Daoy (cell line): ENCODE data around the gene SIVA1. TPM values are rescaled to one million over a fixed set of nuclear protein-coding genes. Genes with fewer than 3 reads are reported as not detected.

ENCODE experiments used
- DNase-seq: peaks from one replicate; pipeline ENCODE4 v3.0.0-alpha.2; 2015; ENCODE audit warnings: low read depth
- total RNA-seq: library from RNA; depleted of rRNA; stranded (reverse); fragments of >200 nt; shearing (Covaris generic); gene quantifications from 2 replicates; pipeline ENCODE4 v1.2.3, GENCODE V29; 2014

Gene SIVA1
- total RNA-seq, 1 experiment from 2014 or later: 525 TPM

GRCh38 chr14:104797115-104798044 lies 44.4 kb downstream of the SIVA1 start:
- DNase-seq: no peak

DNA sequence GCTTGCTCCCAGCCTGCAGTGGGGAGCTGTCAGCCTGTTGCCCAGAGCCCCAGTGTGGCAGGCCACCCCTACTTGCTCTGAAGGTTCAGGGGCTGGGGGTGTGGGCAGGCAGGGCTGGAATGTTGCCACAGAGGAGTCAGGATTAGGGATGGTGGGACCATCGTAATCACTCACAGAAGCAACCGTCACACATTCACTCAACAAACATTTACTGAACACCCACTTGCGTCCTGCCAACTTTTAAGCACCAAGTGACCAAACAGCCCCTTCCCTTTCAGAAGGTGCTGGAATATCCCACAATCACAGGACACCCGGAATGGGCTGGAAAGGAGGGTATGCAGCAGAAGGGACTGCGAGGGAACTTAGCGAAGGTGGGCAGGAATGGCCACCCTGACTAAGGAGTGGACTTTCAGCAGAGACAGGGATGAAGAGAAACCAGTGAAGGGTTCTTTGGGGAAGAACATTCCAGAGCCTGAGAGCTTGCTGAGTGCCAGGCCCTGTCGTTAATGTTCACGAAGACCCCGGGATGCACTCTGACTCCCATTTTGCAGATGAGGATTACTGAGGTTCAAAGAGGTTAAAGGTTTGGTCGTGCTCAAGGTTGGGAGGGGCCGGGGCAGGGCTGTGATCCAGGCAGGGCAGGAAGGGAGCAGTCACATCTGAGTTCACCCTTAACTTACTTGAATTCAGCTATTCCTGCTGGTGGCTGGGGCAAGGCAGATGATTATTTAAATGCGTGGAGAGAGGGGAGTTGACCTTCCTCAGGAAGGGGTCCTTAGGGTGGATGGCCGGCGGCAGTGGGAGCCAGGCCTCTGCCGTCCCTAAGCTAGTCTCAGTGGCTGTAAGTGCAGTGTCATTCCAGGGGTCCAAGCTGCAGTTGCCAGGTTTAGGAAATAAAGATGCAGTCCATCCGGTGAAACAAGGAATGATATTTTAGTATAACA lies 45.6 kb downstream of the SIVA1 start:
- DNase-seq: no peak

GRCh38 chr14:104799244-104800014 lies 46.5 kb downstream of the SIVA1 start:
- DNase-seq: peak; percentile 38

DNA sequence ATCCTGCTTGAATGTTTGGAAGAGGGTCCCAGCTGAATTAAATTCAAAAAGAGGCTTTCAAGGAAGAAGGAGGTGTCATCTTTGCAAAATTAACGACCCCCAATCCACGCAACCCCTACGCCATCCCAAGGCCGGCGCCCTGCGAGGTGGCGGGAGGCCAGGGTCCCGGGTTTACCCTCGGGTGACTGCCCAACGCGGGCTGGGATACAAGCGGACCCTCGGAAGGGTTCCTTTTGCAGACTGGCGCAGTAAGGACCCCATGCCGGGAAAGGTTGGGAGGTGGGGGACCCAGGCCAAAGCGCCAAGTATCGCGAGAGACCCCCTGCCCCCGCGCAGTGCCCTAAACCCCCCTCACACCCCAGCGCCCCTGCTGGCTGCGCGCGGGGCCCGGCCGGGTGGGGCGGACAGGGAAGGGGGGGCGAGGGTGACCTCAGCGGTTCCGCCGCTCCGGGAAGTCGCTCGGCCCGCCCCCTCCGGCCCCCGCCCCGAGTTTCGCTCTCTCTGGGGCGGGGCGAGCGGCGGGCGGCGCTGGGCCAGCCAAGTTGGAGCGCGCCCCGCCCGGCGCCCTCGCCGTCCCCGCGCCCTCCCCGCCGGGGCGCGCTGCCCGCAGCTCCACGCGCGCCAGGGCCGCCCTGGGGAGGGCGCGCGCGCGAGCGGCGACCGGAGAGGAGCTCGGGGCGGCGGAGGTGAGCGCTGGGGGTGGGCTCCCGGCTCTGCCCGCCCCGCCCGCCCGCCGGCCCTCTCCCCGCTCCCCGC lies 47.2 kb downstream of the SIVA1 start:
- DNase-seq: peak; percentile 81

- peak; percentile 62 for DNase-seq
Observed at GRCh38 chr14:104800771-104801519, 48.0 kb downstream of the SIVA1 start, which contains the start of gene ZBTB42. TSS of gene ZBTB42 (plus strand) at chr14:104801101. CDS start at chr14:104801198, 97 bp downstream.

- no peak for DNase-seq
Observed at GRCh38 chr14:104801520-104802393, 48.8 kb downstream of the SIVA1 start.

DNA sequence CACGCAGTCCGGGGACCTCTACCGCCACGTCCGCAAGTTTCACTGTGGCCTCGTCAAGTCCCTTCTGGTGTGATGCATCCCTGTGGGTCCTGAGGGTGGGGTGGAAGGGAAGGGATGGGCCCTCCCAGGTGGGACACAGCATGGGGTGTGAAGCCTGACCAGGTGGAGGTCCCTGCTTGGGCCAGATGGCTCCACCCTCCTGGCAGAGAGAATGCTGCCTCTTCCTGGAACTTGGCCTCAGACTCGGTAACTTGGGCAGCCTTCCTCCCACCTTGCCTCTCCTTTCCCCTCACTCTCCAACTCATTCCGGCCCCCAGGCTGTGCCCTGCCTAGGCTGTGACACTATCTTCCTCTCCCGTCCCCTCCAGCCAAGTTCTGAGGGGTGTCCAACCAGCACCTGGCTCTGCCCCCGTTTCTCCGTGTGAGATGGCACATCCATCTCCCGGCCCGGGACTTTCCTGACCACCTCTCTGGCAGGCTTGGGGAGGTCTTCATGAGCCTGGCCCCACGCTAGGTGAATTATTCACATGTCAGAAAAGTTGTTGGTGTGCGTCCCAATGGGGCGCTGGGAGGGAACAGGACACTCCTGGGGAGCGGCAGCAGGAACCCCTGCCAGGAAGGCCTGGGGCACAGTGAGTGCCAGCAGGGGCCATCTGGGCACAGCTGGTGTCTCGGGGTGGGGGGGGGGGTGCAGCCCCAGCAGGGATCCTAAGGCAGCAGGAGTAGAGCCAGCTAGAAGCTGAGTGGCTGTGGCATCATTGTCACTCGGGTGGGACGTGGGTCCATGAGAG lies 49.6 kb downstream of the SIVA1 start:
- no peak for DNase-seq

GRCh38 chr14:104803280-104803911 lies 50.4 kb downstream of the SIVA1 start:
- DNase-seq: no peak

DNA sequence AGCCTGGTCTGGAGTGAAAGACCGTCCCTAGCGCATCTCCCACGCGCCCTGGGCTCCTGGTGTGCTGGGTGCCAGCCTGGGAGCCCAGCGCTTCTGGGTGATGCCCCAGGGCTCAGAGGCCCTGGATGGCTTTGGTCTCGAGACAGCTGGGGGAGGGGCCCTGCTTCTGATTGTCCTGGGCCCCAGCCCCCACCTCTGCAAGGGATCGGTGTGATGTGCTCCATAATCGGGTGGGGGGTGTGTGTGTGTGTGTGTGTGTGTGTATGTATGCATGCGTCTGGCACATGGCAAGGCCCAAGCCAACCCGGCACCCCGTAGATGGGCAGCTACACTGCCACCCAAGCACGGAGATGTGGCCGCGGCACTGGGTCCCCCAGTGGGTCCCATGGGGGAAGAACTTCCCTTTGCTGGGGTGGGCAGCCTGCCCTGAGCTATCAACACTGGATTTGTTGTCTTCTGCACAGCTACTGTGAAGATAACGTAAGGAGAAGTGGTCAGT lies 51.0 kb downstream of the SIVA1 start:
- DNase-seq: no peak

DNA sequence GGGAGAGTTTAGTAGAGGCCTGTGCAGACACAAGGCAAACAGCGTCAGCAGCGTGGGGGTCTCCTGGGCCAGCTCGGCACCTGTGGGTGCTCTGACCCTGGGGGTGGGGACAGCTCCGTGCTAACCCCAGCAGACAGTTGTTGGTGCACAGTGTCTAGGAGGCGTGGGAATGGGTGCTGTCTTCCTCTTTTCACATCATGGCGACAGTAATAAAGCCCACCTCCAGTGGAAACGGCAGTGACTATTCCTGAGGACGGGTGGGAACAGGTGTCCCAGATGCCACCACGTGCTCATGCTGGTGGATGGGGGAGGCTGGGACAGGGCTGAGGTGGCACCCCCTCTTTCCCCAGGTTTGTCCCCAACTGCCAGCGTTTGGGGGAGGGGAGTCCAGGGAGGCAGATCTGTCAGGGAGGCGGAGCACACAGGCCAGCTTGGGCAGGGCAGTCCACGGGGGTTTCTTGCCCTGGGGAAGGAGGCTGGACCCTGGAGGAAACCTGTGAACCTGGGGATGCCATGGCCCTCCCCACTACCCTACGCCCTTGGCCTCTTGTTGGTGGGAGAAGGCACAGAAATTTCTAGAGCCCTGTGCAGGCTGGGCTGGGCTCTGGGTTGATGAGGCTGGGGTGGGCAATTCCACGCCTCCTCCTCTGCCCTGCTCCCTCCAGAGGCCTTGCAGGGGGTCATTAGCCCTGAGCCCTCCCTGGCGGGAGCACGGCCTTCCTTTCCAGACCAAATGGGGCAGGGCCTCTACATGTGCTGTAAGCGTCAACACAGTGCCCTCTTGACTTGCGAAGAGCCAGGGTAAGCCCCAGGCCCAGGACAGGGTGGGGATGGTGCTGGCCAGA lies 51.8 kb downstream of the SIVA1 start:
- no peak for DNase-seq

DNA sequence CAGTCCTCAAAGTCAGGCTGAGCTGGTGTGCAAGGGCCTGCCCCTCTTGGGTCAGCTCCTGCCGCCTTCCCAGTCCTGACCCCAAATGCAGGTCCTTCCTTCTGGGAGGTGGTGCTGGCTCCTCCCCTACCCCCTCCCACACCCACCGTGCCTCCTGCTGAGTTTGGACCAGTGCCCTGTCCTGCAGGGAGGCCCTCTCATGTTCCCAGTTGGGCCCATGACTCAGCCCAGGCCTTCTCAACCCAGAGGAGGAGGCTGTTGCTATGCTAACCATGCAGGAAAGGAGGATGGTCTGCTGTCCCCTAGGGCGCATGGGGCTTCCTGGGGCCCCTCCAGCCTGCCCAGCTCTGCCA lies 52.4 kb downstream of the SIVA1 start:
- DNase-seq: peak; percentile 97

GRCh38 chr14:104805941-104806624 lies 53.1 kb downstream of the SIVA1 start:
- DNase-seq: peak; percentile 13

- DNase-seq: no peak
Observed at GRCh38 chr14:104806625-104807465, 53.9 kb downstream of the SIVA1 start.

DNA sequence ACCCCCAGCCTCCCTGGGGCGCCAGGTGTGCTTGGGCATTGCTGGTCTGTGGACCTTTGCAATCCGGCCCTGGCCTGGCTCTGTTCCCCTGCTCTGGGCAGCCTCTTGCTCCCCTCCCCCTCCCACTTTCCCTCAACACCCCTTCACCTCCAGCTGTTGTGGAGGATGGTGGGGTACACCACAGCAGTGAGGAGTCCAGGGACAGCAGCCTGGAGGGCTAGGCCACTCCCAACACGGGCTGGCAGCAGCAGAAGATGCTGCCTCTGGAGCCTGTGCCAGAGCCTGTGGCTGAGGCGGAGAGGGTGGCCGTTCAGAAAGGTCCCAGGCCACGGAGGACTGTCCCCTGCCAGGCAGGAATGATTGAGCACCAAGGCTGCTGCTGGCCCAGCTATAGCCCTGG lies 55.5 kb downstream of the SIVA1 start:
- DNase-seq: no peak
